Measurements from ENCODE around the gene MEGF6. TPM values are rescaled to one million over a fixed set of nuclear protein-coding genes. Genes with fewer than 3 reads are reported as not detected.

MEGF6 gene
- total RNA-seq, 4 donors from 2014 or later: 10.0 to 24.7 (median 17.1) TPM

DNA sequence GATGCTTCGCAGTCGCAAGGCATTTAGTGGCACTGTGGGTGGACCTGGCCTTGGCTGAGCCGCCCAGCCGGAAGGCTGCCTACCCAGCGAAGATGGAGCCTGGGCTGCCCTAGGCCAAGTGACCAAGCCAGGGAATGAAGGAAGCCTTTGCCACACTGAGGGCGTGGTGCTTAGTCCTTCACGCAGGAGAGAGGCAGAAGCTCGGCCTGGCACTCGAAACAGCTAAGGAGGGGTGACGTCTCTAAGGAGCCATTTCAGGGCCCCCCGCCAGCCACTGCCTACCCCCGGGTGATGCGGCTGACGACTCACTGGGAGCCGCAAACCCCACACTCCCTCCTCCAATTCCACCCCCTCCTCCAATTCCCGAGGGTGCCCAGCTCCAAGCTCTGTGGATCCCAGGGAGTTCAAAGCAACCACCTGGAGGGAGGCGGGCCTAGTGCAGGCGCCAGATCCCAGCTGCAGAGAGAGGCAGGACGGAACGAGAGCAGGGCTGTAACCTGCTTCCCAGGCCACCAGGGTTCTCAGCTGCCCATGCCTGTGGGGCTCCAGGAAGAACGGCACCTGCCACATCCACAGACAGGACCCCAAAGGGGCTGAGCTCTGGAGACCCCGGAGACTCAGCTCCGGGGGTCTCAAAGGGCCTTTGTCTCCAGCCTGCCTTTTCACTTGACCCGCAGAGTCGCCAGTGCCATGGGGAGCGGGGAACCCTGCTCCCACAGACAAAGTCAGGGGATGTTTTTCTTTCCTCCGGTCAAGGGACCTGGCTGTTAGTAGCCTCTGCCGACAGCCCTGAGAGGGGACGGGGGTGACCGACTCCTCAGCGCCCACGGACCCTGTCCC is 81.0 kb downstream of the MEGF6 start:
- no peak for TF ChIP-seq CTCF (IDR thresholded peaks at IDR 0.05; ENCODE audit: low read depth)

- TF ChIP-seq CTCF (IDR thresholded peaks at IDR 0.05; ENCODE audit: low read depth): no peak
Measured at GRCh38 chr1:3529099-3529729, 82.1 kb downstream of the MEGF6 start.

- TF ChIP-seq CTCF (IDR thresholded peaks at IDR 0.05; ENCODE audit: low read depth): no peak
Measured at GRCh38 chr1:3527774-3528173, 83.5 kb downstream of the MEGF6 start.

GRCh38 chr1:3525551-3526482 is 85.5 kb downstream of the MEGF6 start:
- TF ChIP-seq CTCF (IDR thresholded peaks at IDR 0.05; ENCODE audit: low read depth): no peak

GRCh38 chr1:3524556-3525203 is 86.6 kb downstream of the MEGF6 start:
- TF ChIP-seq CTCF (IDR thresholded peaks at IDR 0.05; ENCODE audit: low read depth): no peak

DNA sequence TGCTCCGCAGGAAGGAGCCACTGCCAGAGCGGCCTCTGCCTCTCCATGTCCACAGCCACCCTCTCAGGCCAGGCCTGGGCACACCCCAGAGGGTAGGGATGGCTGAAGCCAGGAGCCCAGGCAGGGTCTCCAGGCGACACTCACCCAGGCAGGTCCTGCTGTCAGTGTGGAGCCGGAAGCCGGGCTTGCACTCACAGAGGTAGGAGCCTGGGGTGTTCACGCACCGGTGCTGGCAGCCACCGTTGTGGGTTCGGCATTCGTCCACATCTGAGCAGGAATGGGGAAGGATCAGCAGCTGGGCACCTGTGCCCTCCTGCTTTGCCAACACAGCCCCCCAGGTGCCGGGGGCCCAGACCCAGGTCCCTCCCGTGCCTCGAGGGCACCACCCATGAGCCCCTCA is 87.3 kb downstream of the MEGF6 start:
- no peak for TF ChIP-seq CTCF (IDR thresholded peaks at IDR 0.05; ENCODE audit: low read depth)

Data from subcutaneous adipose tissue (tissue), 4 donors.